Nephron progenitor cell (in vitro differentiated cells): ENCODE results near the gene PRICKLE2.

Experiments
- DNase-seq: peaks from one replicate; pipeline ENCODE4 v3.0.0; 2021
- H3K27ac Mint-ChIP-seq: 2 replicates; pipeline ENCODE4 v1.8.0; 2021; ENCODE audit warnings: mild to moderate bottlenecking, moderate library complexity, mixed read lengths
- H3K27me3 Mint-ChIP-seq: 2 replicates; pipeline ENCODE4 v1.8.0; 2021; ENCODE audit warnings: mild to moderate bottlenecking, low read depth, mixed read lengths; ENCODE audit not compliant: poor library complexity
- H3K36me3 Mint-ChIP-seq: 2 replicates; pipeline ENCODE4 v1.8.0; 2021; ENCODE audit warnings: low read depth, mixed read lengths
- H3K4me1 Mint-ChIP-seq: 2 replicates; pipeline ENCODE4 v1.8.0; 2021; ENCODE audit warnings: mixed read lengths
- H3K4me3 Mint-ChIP-seq: 2 replicates; pipeline ENCODE4 v1.8.0; 2021; ENCODE audit warnings: mild to moderate bottlenecking, moderate library complexity, mixed read lengths
- H3K9me3 Mint-ChIP-seq: 2 replicates; pipeline ENCODE4 v1.8.0; 2021; ENCODE audit warnings: mild to moderate bottlenecking, moderate library complexity, mixed read lengths
- TF ChIP-seq, protein P1 (sequence below): fragments of 200-600 bp; sonication (generic); IDR thresholded peaks from 2 replicates; pipeline ENCODE4 v1.5.0; 2021; ENCODE audit warnings: antibody characterized with exemption

The PRICKLE2 gene

DNA sequence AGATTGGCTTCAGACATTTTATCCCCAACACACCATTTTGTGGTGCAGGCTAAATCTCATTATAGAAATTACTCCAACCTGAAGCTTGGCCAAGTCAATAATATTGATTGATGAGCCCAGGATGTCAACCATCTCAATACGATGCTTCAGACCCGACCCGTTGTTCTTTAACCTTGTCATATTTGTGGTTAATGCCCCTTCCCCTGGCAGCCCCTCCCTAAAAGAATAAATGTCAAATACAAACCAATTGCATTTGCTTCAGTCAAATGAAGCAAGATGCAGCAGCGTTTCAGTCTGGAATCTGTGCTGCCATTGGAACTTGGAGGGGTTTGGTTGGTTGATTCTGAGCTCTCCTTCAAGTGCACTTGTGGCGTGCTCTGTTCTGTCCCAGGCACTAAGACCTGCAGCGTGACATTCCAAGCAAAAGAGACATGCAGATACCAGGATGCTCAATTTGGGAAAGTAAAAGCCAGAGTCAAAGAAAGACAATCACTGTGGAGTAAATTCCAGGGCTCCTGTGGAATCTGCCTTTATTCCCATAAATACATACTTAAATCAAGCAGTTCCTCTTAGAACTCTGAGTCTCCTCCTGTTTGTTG is 178.2 kb downstream of the PRICKLE2 start:
- Mint-ChIP-seq H3K36me3 (no peaks in the 10 kb centered on the region), H3K4me3 (no peak overlapping the region), H3K27ac (no peak overlapping the region), H3K27me3 (peaks cover 3% of the 10 kb centered on the region), H3K4me1 (peaks cover 21% of the 10 kb centered on the region), H3K9me3 (no peaks in the 10 kb centered on the region)
- TF ChIP-seq, protein P1, sequence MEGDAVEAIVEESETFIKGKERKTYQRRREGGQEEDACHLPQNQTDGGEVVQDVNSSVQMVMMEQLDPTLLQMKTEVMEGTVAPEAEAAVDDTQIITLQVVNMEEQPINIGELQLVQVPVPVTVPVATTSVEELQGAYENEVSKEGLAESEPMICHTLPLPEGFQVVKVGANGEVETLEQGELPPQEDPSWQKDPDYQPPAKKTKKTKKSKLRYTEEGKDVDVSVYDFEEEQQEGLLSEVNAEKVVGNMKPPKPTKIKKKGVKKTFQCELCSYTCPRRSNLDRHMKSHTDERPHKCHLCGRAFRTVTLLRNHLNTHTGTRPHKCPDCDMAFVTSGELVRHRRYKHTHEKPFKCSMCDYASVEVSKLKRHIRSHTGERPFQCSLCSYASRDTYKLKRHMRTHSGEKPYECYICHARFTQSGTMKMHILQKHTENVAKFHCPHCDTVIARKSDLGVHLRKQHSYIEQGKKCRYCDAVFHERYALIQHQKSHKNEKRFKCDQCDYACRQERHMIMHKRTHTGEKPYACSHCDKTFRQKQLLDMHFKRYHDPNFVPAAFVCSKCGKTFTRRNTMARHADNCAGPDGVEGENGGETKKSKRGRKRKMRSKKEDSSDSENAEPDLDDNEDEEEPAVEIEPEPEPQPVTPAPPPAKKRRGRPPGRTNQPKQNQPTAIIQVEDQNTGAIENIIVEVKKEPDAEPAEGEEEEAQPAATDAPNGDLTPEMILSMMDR: no peak
- DNase-seq: no peak

DNA sequence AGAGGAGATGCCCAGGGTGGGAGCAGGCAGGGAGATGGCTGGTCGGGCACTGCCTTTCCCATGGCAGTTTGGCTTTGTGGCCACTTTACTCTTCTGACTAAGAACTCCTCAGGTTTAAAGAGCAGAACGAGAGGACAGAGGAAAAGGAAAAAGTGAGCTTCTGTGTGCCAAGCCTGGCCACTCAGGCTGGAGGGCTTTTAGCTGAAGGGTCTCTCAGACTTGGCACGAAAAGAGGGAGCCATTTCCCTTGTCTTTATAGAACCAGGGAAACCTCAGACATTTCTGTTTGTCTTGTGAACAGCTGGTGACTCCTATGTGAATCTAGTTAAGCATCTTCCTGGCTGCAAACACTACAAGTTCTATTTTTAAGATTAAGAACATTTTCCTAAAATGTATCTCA is 178.7 kb downstream of the PRICKLE2 start:
- no peak for DNase-seq
- TF ChIP-seq, protein P1: no peak
- no peaks in the 10 kb centered on the region for H3K9me3 Mint-ChIP-seq
- H3K4me3 Mint-ChIP-seq: no peak overlapping the region
- peaks cover 21% of the 10 kb centered on the region for H3K4me1 Mint-ChIP-seq
- peaks cover 3% of the 10 kb centered on the region for H3K27me3 Mint-ChIP-seq
- no peaks in the 10 kb centered on the region for H3K36me3 Mint-ChIP-seq
- no peak overlapping the region for H3K27ac Mint-ChIP-seq

DNA sequence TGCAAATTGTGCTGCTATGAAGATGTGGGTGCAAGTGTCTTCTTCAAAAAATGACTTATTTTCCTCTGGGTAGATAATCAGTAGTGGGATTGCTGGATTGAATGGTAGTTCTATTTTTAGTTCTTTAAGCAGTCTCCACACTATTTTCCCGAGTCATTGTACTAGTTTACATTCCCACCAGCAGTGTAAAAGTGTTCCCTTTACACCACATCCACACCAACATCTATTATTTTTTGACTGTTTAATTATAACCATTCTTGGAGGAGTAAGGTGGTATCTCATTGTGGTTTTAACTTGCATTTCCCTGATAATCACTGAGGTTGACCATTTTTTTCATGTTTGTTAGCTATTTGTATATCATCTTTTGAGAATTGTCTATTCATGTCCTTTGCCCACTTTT is 182.3 kb downstream of the PRICKLE2 start:
- H3K27ac Mint-ChIP-seq: no peak overlapping the region
- no peak for DNase-seq
- TF ChIP-seq, protein P1: no peak
- no peak overlapping the region for H3K4me3 Mint-ChIP-seq
- no peaks in the 10 kb centered on the region for H3K36me3 Mint-ChIP-seq
- H3K4me1 Mint-ChIP-seq: peaks cover 27% of the 10 kb centered on the region
- H3K9me3 Mint-ChIP-seq: peaks cover 2% of the 10 kb centered on the region
- H3K27me3 Mint-ChIP-seq: peaks cover 6% of the 10 kb centered on the region
